Gastrocnemius medialis (tissue), 4 donors: ENCODE measurements around the gene TRIM63.

Source experiments
- POLR2A ChIP-seq, 2 donors: fragments of 450-650 bp; IDR thresholded peaks; one replicate each; pipeline ENCODE4 v1.6.1; 2017; ENCODE audit warnings: antibody characterized with exemption in 2 of 2, mild to moderate bottlenecking in 2 of 2, moderate library complexity in 2 of 2
- TF ChIP-seq, protein P1 (sequence below), 5 experiments: fragments of 450-650 bp in 3 of 5; fragments of 200-600 bp in 2 of 5; sonication (generic) in 2 of 5; IDR thresholded peaks in 4 of 5; conservative IDR thresholded peaks in 1 of 5; 1 replicate in 4 of 5; 2 replicates in 1 of 5; pipeline ENCODE4 v1.5.1; 2016 to 2019; ENCODE audit warnings: antibody characterized with exemption in 5 of 5, mild to moderate bottlenecking in 3 of 5, moderate library complexity in 3 of 5

- TF ChIP-seq, protein P1, sequence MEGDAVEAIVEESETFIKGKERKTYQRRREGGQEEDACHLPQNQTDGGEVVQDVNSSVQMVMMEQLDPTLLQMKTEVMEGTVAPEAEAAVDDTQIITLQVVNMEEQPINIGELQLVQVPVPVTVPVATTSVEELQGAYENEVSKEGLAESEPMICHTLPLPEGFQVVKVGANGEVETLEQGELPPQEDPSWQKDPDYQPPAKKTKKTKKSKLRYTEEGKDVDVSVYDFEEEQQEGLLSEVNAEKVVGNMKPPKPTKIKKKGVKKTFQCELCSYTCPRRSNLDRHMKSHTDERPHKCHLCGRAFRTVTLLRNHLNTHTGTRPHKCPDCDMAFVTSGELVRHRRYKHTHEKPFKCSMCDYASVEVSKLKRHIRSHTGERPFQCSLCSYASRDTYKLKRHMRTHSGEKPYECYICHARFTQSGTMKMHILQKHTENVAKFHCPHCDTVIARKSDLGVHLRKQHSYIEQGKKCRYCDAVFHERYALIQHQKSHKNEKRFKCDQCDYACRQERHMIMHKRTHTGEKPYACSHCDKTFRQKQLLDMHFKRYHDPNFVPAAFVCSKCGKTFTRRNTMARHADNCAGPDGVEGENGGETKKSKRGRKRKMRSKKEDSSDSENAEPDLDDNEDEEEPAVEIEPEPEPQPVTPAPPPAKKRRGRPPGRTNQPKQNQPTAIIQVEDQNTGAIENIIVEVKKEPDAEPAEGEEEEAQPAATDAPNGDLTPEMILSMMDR (IDR thresholded peaks at IDR 0.05 in 4 of 5, conservative IDR thresholded peaks at IDR 0.05 in 1 of 5): no peak
- no peak for TF ChIP-seq POLR2A (IDR thresholded peaks at IDR 0.05)
Measured at GRCh38 chr1:26102526-26102925, 35.1 kb upstream of the TRIM63 start.
